HepG2 (cell line): Measurements from ENCODE around the gene TPPP2. TPM values are rescaled to one million over a fixed set of nuclear protein-coding genes. Genes with fewer than 3 reads are reported as not detected.

Experiments used
- HINFP ChIP-seq: sonication (generic); formaldehyde crosslinking; IDR thresholded peaks from 2 replicates; pipeline ENCODE4 v1.4.0; 2020; ENCODE audit warnings: low read depth, mild to moderate bottlenecking, missing genetic modification reagents
- HNRNPL ChIP-seq: fragments of 200-400 bp; formaldehyde crosslinking; IDR thresholded peaks from 2 replicates; pipeline ENCODE4 v1.6.1; 2017; ENCODE audit warnings: mild to moderate bottlenecking, low read depth, low read length
- MED13 ChIP-seq: sonication (generic); formaldehyde crosslinking; IDR thresholded peaks from 2 replicates; pipeline ENCODE4 v1.5.0; 2020; ENCODE audit warnings: missing genetic modification reagents
- MXI1 ChIP-seq: IDR thresholded peaks from 3 replicates; pipeline ENCODE4 v1.6.1; 2012; ENCODE audit warnings: low read depth, low read length, inconsistent platforms, borderline replicate concordance
- PAX8 ChIP-seq: sonication (generic); formaldehyde crosslinking; IDR thresholded peaks from 2 replicates; pipeline ENCODE4 v1.8.0; 2022; ENCODE audit warnings: mild to moderate bottlenecking, missing genetic modification reagents, borderline replicate concordance
- PLRG1 ChIP-seq: fragments of 450-650 bp; conservative IDR thresholded peaks from 2 replicates; pipeline ENCODE4 v1.6.1; 2016
- REL ChIP-seq: sonication (generic); formaldehyde crosslinking; conservative IDR thresholded peaks from 2 replicates; pipeline ENCODE4 v1.8.0; 2022; ENCODE audit warnings: mild to moderate bottlenecking, missing genetic modification reagents, moderate library complexity
- RFX5 ChIP-seq: IDR thresholded peaks from 2 replicates; pipeline ENCODE4 v1.6.1; 2011; ENCODE audit warnings: low read depth, low read length, improper control_type of control experiment
- SMYD3 ChIP-seq: sonication (generic); formaldehyde crosslinking; IDR thresholded peaks from 2 replicates; pipeline ENCODE4 v1.8.1; 2023; ENCODE audit warnings: mild to moderate bottlenecking, missing genetic modification reagents
- ZBTB14 ChIP-seq: sonication (generic); formaldehyde crosslinking; IDR thresholded peaks from 2 replicates; pipeline ENCODE4 v1.4.0; 2020; ENCODE audit warnings: missing genetic modification reagents
- ZNF136 ChIP-seq: sonication (generic); formaldehyde crosslinking; IDR thresholded peaks from 2 replicates; pipeline ENCODE4 v1.8.1; 2022; ENCODE audit warnings: low read depth, mild to moderate bottlenecking, moderate library complexity, missing genetic modification reagents
- ZNF234 ChIP-seq: sonication (generic); formaldehyde crosslinking; conservative IDR thresholded peaks from 2 replicates; pipeline ENCODE4 v1.5.1; 2020; ENCODE audit warnings: mild to moderate bottlenecking, missing genetic modification reagents
- ZNF235 ChIP-seq: sonication (generic); formaldehyde crosslinking; IDR thresholded peaks from 2 replicates; pipeline ENCODE4 v1.8.1; 2023; ENCODE audit warnings: mild to moderate bottlenecking, missing genetic modification reagents, borderline replicate concordance
- ZNF282 ChIP-seq: fragments of 450-650 bp; IDR thresholded peaks from 2 replicates; pipeline ENCODE4 v1.6.1; 2018; ENCODE audit not compliant: partially characterized antibody
- ZNF292 ChIP-seq: sonication (generic); formaldehyde crosslinking; IDR thresholded peaks from 2 replicates; pipeline ENCODE4 v1.8.1; 2022; ENCODE audit warnings: mild to moderate bottlenecking, low read depth, missing genetic modification reagents, borderline replicate concordance
- ZNF350 ChIP-seq: sonication (generic); formaldehyde crosslinking; IDR thresholded peaks from 2 replicates; pipeline ENCODE4 v1.4.0; 2020; ENCODE audit warnings: mild to moderate bottlenecking, low read depth, missing genetic modification reagents, borderline replicate concordance
- ZNF530 ChIP-seq: sonication (generic); formaldehyde crosslinking; IDR thresholded peaks from 2 replicates; pipeline ENCODE4 v1.5.0; 2020; ENCODE audit warnings: low read depth, mild to moderate bottlenecking, missing genetic modification reagents
- polyA plus RNA-seq, 8 experiments: library from polyadenylated mRNA; depleted of rRNA in 3 of 8; stranded (reverse) in 7 of 8; unstranded in 1 of 8; fragments of >200 nt; fragmentation: Illumina TruSeq in 4 of 8; extraction: Trizol in 4 of 8; gene quantifications; 2 replicates each; pipeline versions ENCODE4 v1.2.1 to v1.2.3, GENCODE V29; 2011 to 2016; ENCODE audit warnings: low read depth in 4 of 8, missing spikeins in 1 of 8, mixed read lengths in 1 of 8; ENCODE audit not compliant: insufficient read depth in 1 of 8
- total RNA-seq, 5 experiments: library from RNA; depleted of rRNA; stranded (reverse); fragments of >200 nt; fragmentation: Illumina TruSeq; extraction: Trizol; gene quantifications; 2 replicates each; pipeline ENCODE4 v1.2.3, GENCODE V29; 2016; ENCODE audit warnings: low read depth in 1 of 5
- TF ChIP-seq, protein P1 (sequence below): sonication (generic); formaldehyde crosslinking; IDR thresholded peaks from 2 replicates; pipeline ENCODE4 v1.4.0; 2020; ENCODE audit warnings: missing genetic modification reagents
- TF ChIP-seq, protein P2 (sequence below): sonication (generic); formaldehyde crosslinking; IDR thresholded peaks from 2 replicates; pipeline ENCODE4 v1.5.0; 2020; ENCODE audit warnings: missing genetic modification reagents, mild to moderate bottlenecking, borderline replicate concordance
- TF ChIP-seq, protein P3 (sequence below): sonication (generic); formaldehyde crosslinking; IDR thresholded peaks from 2 replicates; pipeline ENCODE4 v1.8.0; 2022; ENCODE audit warnings: low read depth, missing genetic modification reagents
- TF ChIP-seq, protein P4 (sequence below): IDR thresholded peaks from 2 replicates; pipeline ENCODE4 v1.6.1; 2016; ENCODE audit warnings: control low read depth

TPPP2 gene
- total and polyA plus RNA-seq, 2 of the 13 experiments (the other 11 are each of a cell fraction or from before 2014, with no cell fraction given), result 0.58 to 4.2 TPM

GRCh38 chr14:21055432-21056117 is 25.6 kb downstream of the TPPP2 start (continued):
- TF ChIP-seq ZBTB14 (CRISPR knock-in tag) (peak; percentile 39; the same call in 1 of the 2 replicates), REL (CRISPR knock-in tag) (no peak), ZNF136 (CRISPR knock-in tag) (peak; percentile 94), HINFP (CRISPR knock-in tag) (0 out of 2 replicates have a peak, but pooled peaks have one; percentile 60), PAX8 (peak; percentile 94), MED13 (peak; percentile 82), RFX5 (no peak), HNRNPL (no peak), ZNF292 (CRISPR knock-in tag) (peak; percentile 80; the same call in 1 of the 2 replicates), ZNF530 (no peak), SMYD3 (CRISPR knock-in tag) (0 out of 2 replicates have a peak, but pooled peaks have one; percentile 43), ZNF235 (CRISPR knock-in tag) (no peak), ZNF282 (no peak), PLRG1 (no peak), ZNF350 (CRISPR knock-in tag) (peak; percentile 92), ZNF234 (CRISPR knock-in tag) (no peak), MXI1 (no peak; the same call in 2 of the 3 replicates)
- TF ChIP-seq, protein P1, sequence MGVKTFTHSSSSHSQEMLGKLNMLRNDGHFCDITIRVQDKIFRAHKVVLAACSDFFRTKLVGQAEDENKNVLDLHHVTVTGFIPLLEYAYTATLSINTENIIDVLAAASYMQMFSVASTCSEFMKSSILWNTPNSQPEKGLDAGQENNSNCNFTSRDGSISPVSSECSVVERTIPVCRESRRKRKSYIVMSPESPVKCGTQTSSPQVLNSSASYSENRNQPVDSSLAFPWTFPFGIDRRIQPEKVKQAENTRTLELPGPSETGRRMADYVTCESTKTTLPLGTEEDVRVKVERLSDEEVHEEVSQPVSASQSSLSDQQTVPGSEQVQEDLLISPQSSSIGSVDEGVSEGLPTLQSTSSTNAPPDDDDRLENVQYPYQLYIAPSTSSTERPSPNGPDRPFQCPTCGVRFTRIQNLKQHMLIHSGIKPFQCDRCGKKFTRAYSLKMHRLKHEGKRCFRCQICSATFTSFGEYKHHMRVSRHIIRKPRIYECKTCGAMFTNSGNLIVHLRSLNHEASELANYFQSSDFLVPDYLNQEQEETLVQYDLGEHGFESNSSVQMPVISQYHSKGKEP (CRISPR knock-in tag), result no peak
- TF ChIP-seq, protein P2, sequence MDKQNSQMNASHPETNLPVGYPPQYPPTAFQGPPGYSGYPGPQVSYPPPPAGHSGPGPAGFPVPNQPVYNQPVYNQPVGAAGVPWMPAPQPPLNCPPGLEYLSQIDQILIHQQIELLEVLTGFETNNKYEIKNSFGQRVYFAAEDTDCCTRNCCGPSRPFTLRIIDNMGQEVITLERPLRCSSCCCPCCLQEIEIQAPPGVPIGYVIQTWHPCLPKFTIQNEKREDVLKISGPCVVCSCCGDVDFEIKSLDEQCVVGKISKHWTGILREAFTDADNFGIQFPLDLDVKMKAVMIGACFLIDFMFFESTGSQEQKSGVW, result no peak; the same call in 1 of the 2 replicates
- TF ChIP-seq, protein P3, sequence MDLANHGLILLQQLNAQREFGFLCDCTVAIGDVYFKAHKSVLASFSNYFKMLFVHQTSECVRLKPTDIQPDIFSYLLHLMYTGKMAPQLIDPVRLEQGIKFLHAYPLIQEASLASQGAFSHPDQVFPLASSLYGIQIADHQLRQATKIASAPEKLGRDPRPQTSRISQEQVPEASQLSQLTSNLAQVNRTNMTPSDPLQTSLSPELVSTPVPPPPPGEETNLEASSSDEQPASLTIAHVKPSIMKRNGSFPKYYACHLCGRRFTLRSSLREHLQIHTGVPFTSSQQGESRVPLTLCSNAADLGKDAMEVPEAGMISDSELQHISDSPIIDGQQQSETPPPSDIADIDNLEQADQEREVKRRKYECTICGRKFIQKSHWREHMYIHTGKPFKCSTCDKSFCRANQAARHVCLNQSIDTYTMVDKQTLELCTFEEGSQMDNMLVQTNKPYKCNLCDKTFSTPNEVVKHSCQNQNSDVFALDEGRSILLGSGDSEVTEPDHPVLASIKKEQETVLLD (CRISPR knock-in tag), result 0 out of 2 replicates have a peak, but pooled peaks have one; percentile 35
- TF ChIP-seq, protein P4, sequence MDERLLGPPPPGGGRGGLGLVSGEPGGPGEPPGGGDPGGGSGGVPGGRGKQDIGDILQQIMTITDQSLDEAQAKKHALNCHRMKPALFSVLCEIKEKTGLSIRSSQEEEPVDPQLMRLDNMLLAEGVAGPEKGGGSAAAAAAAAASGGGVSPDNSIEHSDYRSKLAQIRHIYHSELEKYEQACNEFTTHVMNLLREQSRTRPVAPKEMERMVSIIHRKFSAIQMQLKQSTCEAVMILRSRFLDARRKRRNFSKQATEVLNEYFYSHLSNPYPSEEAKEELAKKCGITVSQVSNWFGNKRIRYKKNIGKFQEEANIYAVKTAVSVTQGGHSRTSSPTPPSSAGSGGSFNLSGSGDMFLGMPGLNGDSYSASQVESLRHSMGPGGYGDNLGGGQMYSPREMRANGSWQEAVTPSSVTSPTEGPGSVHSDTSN (CRISPR knock-in tag), result peak; percentile 13; the same call in 1 of the 2 replicates
